HG03571 (cell line): ENCODE results near the gene CRKL.
"Not testable (repeated sequence)": the region's sequence is repeated elsewhere in the genome, so short reads cannot be mapped to it uniquely, and the experiment has no call there.

Experiments used
- ATAC-seq: cut with Tn5 transposase; IDR thresholded peaks from one replicate; pipeline ENCODE4 v1.9.1; 2021; ENCODE audit not compliant: unreplicated experiment

CRKL gene

DNA sequence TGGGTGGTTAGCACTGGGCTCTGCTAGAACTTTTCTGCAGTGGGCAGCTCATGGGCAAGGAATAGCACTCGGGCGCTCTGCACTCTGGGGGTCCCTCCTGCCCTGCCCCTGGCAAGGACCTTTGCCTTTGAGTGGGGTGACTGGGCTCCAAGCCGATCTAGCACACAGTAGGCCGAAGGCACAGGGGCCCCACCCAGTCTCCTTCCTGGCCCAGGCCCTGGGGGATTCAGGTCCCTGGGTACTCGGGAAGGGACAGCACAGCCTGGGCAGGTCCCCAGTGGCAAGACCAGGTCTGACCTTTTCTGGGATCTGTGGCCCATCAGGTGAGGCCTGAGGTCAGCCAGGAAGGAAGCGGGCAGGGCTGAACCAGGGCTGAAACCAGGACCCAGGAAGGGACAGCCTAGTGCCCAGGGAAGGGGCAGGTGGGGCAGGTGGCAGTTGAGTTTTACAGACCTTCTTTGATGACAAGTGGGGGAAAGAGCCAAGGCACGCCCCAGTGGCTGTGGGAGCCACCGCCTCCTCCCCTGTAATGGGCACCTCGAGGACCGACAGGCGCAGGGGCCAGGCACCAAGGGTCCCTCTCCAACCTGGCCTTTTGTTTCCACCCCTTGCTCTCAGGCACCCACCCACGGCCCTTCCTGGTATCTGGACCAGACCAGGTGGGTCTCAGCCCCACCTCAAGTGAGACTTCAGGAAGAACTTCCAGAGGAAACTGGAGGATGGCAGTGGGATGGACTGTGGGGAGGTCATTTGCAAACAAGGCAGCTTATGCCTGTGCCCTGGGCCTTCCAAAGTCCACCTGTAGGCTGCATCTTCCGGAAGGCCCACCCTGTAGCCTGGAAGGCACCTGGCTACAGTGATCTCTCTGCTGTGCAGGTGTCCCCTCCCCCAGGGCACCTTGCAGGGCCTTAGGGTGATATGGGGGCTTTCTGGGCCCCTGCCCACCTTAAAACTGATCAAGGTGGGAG, 49.0 kb downstream of the CRKL start:
- no peak for ATAC-seq

DNA sequence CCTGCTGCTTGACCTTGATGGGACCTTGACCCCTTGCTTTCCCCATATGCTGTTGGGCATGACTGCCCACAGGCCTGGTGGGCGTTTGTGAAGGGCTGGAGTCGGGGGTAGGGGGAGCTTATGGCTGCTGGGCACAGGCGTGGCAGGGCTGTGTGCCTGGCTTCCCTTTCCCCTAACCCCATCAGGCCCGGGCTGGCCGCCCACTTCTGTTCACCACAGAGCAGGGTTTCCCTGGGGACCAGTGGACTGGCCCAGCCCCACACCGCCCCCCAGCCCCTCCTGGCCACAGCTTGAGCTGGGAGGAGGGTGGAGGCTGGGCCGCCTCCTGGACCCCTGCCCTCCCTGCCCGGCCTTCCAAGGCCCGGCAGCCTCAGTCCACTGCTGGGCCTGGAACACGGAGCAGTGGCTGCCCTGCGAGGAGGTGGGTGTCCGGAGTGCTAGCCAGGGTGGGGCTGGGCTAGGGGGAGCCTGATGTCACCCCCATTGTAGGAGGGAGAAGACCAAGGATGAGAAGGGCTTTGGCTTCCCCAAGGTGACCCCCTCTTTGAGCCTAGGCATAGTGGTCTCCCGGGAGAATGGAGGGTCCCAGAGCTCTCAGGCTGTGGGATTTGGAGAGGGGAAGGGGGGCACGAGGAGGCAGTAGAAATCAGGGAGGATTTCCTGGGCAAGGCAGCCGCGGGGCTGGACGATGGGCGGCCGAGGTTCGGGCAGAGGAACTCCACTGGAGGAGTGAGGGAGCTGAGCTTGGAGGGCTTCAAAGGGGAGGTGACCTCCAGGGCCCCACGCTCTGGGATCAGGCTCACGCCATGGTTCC, 49.9 kb downstream of the CRKL start, which contains the start of gene AIFM3:
Gene AIFM3, plus strand, starts transcription at position 373 of the 814 bp plus-strand sequence. CDS start 690 bp downstream, outside the sequence.
- ATAC-seq, result no peak

DNA sequence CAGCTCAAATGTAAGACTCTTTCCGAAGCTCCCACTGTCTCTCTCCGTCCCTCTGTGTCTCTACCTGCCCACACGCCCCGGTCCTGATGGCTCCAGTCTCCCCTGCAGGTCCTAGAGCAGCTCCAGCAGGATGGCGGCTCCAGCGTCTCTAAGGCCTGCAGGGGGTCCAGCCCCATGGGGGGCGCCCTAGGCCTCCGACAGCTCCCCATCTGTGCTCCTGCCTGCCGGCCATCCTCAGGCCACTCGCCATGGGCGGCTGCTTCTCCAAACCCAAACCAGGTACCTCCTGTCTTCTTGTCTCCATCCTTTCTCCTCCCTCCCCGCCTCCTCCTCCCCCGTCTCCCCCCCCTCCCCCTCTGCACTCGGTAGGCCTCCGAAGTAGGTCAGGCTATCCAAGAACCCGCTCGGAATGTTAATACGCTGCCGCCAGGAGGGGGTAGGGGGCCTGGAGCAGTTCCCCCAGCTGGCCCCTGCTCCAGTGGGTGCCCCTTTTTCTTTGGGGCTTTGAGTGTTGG, 50.5 kb downstream of the CRKL start:
- no peak for ATAC-seq

DNA sequence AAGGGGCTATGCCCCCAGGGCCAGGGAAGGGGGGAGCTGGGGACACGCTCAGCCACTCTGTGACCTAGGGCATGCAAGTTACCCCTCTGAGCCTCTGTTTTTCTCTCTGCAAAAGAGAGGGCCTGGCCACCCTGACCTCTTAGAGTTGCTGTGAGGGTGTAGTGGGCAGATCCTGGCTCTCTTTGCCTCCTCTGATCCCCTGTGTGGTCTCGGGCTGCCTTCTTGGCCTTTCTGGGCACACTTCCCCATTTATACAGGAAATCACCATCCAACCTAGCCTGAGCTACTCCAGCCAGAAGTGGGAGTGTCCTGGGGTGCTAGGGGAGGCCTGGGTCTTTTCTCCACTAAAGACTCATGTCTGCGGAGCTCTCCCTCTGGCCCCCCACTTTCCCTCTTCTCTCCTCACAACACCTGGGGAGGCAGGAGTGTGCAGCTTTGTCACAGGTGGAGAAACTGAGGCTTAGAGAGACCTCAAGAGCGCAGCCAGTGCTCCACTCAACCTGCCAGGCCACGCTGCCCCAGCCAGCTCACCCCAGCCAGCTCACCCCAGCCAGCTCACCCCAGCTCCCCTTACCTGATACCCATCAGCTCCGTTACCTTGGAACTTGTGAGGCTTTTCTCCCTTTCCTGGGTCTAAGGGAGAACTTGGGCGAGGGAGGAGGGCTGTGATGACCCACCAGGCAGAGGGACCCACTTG, 51.2 kb downstream of the CRKL start:
- ATAC-seq, result no peak

DNA sequence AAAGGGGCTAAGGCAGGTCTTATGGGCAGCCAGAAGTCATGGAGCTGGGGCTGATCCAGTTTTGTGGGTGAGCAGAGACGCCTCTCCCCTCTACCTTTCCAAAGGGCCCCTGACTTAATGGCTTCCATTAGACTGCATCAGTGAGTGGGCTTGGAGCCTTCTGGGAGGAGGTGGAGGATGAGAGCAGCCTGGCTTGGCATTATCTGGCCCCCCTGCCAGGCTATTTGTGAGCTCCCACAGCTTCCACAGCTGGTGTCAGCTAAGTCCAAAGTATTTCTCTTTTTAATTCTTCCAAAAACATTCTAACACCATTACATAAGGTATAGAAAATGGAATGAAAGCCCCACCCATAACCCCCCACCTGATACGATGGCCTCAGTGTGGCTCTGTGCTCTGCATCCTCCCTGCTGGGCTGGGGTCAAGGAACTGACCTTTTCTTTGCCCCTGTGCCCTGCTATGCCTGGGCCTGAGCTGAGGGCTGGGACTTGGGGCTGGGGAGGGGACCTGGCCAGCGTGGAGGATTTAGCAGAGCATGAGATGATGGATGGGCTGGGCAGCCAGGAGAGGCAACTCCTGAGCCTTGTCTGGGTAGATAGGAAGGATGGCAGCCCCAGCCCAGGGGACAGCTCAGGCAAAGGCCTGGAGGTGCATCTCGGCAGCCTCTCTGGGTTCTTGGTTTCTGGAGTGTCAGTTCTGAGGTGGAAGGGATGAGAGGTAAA, 53.9 kb downstream of the CRKL start:
- ATAC-seq, result no peak

DNA sequence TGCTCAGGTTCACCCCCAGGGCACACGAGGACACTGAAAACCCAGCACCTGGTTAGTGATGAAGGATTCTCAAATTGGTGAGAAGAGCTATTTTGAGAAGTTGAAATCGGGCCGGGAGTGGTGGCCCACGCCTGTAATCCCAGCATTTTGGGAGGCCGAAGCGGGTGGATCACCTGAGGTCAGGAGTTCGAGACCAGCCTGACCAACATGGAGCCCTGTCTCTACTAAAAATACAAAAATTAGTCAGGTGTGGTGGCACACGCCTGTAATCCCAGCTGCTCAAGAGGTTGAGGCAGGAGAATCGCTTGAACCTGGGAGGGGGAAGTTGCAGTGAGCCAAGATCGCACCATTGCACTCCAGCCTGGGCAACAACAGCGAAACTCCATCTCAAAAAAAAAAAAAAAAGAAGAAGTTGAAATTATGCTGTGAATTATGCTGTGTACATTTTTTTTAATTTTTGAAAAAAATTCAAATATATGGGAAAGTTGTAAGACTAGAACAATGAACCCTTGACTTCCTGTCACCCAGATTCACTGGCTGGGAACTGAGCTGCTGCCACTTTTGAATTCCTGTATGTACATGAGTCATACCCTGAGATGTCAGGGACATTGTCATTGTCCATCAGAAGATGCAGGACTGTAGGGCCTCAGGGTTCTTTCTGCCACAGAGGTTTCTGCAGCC, 54.9 kb downstream of the CRKL start:
- not testable (repeated sequence) for ATAC-seq

DNA sequence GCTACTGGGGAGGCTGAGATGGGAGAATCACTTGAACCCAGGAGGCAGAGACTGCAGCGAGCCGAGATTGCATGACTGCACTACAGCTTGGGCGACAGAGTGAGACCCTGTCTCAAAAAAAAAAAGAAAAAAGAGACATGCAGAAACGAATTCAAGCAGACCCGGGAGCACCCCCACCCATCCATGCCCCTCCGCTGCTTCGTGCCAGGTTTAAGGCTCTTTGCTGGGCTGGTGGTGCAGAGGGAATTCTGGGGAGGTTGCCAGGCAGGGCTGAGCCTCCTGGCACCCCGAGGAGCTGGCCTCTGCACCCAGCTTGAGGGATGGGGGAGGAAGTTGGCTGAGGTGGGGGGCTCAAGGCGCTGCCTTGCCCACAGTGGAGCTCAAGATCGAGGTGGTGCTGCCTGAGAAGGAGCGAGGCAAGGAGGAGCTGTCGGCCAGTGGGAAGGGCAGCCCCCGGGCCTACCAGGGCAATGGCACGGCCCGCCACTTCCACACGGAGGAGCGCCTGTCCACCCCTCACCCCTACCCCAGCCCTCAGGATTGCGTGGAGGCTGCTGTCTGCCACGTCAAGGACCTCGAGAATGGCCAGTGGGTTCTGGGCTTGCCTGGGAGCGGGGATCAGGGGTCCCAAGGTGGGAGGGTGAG, 55.8 kb downstream of the CRKL start:
- ATAC-seq, result no peak

DNA sequence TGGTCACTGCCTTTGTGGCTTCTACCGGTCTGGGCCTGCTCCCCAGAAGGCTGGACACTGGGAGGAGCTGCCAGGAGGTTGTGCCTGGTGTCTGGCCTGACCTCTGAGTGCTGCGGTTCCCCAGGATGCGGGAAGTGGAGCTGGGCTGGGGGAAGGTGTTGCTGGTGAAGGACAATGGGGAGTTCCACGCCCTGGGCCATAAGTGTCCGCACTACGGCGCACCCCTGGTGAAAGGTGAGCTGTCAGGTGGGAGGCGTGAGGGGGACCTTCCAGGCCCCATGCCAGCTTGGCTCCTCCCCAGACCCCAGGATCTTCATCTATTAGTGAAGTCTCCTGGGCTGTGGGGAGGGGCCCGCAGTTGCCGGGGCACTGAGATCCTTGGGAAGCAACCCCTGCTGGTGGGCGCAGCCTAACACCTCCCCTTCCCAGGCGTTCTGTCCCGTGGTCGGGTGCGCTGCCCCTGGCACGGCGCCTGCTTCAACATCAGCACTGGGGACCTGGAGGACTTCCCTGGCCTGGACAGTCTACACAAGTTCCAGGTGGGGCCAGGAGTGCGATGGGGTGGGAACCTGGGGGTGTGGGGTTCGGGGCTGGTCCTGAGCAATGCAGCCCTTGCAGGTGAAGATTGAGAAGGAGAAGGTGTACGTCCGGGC, 56.6 kb downstream of the CRKL start:
- ATAC-seq, result no peak

DNA sequence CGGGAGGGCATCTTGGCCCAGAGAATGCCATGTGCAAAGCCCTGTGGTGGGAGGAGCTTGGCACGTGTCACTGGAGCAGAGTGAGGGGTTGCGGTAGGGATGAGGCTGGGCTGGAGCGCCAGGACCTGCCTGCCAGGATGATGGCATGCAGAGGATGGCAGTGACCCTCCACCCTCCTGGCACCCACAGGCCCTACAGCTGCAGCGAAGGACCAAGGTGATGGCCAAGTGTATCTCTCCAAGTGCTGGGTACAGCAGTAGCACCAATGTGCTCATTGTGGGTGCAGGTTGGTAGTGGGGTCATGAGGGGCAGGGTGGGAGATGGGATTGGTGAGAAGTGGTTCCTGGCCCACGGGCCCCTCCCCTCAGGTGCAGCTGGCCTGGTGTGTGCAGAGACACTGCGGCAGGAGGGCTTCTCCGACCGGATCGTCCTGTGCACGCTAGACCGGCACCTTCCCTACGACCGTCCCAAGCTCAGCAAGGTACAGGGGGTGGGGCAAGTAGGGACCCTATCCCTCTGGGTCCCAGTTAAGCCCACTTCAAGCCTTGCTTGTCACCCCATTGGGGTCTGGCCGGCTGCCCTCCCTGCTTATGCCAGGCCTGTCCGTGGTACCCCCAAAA, 57.2 kb downstream of the CRKL start:
- ATAC-seq, result no peak

DNA sequence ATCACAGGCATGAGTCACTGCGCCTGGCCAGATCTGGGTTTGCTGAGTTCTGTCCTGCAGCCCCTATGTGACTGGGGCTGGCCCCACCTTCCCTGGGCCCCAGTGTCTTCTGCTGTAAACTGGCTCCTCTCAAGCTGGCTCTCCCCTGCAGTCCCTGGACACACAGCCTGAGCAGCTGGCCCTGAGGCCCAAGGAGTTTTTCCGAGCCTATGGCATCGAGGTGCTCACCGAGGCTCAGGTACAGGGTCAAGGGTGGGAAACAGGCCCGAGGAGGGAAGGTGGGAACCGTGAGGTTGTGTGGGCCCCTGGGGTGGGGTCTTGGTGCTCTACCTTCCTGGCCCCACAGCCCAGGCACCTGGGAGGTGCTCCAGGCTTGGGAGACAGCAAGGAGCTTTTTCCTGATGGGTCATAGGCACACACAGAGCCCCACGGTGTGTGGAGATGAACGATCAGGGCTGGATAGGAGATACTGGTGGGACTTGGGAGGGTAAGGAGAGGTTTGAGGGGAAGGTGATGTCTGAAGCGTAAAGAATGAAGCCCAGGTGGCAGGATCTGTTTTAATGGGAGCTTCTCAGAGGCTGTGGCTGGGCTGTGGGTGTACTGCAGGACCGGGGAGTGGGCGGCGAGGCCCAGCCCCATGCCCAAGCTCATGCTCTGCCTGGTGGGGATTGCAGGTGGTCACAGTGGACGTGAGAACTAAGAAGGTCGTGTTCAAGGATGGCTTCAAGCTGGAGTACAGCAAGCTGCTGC, 58.5 kb downstream of the CRKL start:
- ATAC-seq, result no peak

DNA sequence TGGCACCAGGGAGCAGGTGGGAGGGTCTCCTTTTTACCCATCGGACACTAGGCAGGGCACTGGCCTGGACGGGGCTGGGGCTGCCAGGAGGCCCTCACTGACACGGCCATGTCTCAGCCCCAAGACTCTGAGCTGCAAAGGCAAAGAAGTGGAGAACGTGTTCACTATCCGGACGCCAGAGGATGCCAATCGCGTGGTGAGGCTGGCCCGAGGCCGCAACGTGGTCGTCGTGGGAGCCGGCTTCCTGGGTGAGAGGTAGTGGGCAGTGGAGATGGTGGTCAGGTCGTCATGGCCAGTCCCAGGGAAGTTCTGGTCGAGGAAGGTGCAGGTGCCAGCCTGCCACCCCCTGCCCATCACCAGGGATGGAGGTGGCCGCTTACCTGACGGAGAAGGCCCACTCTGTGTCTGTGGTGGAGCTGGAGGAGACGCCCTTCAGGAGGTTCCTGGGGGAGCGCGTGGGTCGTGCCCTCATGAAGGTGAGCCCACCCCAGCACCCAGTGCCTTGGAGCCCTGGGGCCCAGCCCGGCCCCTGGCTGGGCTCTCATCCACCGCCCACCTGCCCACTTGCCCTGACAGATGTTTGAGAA, 59.2 kb downstream of the CRKL start:
- ATAC-seq, result no peak

DNA sequence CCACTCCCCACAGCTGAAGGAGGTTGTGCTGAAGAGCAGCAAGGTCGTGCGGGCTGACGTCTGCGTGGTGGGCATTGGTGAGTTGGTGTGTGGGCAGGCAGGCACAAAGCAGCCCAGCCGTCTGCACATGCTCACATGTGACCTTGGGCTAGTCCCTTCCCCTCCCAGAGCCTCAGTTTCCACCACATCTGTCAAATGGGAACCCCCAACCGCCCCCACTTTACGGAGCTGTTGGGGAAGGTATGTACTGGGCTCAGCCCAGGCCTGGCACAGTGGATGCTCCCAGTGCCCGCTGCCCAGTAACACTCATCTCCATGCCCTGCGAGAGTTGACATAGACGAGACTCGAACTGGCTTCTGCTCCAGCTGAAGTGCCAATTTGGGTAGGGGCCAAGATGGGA, 59.8 kb downstream of the CRKL start:
- no peak for ATAC-seq

DNA sequence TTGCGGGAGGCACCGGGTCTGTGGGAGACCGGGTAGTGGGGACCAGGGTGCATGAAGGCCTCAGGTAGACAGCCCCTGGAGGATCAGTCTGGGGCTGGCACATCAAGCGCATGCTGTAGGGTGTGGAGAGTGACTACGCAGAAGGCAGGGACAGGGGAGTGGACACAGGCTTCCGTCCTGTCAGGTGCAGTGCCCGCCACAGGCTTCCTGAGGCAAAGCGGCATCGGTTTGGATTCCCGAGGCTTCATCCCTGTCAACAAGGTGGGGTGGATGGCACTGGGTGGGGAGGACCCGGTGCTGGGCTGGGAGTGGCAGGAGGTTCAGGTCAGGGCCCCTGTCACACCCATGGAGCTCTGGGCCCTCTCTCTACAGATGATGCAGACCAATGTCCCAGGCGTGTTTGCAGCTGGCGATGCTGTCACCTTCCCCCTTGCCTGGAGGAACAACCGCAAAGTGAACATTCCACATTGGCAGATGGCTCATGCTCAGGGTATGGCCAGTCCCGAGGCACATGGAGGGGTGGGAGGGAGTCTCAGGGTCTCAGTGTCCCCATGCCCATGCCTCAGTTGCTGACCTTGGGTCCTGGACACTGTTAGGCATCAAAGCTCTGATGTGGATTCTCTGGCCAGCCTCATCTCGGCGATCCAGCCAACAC, 60.4 kb downstream of the CRKL start:
- ATAC-seq, result no peak

DNA sequence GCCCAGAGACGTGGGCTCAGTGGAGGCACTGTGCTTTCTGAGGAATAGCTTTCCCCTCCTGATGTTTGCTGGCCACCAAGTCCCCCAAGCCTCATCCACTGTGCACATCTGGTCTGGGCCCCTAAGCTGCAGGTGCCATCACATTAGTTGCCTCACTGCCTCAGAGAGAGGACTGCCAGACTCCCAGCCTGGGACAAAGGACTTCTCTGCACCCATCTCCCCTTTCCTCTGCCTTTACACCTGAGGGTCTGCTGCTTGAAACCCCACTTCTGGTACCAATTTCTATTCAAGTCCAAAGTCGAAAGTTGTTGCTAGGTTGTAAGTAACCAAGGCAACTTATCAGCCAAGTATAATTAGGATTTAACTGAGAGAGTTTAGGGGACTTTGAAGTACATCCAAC, 61.2 kb downstream of the CRKL start:
- ATAC-seq, result no peak

DNA sequence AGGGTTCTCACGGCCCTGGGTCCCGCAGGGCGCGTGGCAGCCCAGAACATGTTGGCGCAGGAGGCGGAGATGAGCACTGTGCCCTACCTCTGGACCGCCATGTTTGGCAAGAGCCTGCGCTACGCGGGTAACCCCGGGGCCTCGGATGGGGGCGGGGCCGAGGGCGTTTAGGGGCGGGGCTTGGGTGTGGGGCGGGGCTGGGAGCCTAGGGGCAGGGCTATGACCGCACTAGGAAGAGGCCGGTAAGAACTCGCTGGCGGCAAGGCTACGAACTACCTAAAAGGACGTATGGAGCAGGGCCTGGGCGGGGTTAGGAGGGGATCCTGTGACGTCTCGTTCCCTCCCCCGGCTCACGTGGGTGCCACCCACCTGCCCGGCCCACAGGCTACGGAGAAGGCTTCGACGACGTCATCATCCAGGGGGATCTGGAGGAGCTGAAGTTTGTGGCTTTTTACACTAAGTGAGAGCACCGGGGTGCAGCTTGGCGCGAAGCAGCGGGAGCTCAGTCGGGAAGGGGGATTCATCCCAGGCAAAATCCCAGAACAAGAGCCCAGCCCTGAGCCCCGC, 62.1 kb downstream of the CRKL start:
- no peak for ATAC-seq

DNA sequence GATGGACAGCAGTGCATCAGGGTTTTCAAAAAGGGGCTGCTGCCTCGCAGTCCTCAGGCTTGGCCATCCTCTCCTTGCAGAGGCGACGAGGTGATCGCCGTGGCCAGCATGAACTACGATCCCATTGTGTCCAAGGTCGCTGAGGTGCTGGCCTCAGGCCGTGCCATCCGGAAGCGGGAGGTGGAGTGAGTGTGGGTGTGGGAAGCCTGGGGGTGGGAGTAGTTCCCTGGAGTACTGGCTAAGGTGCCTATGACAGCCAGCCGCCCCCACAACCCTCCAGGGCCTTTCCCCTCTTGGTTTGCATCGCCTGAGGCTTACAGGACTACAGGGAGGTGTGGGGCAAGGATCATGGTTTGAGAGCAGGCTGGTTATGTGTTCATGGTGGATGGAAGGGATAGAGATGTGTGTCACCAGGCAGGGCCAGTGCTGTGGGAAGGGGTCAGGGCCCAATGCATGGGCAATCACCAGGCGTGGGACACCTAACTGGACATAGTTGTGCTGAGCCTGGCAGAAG, 62.8 kb downstream of the CRKL start:
- ATAC-seq, result no peak
